ENCODE measurements around the gene ATP6V0A4. TPM values are rescaled to one million over a fixed set of nuclear protein-coding genes. Genes with fewer than 3 reads are reported as not detected.
A peak's percentile ranks its signal among the peaks of the same experiment; 100 is the strongest.

ATP6V0A4 gene
- total RNA-seq, 1 donor from 2014 or later, result not detected

DNA sequence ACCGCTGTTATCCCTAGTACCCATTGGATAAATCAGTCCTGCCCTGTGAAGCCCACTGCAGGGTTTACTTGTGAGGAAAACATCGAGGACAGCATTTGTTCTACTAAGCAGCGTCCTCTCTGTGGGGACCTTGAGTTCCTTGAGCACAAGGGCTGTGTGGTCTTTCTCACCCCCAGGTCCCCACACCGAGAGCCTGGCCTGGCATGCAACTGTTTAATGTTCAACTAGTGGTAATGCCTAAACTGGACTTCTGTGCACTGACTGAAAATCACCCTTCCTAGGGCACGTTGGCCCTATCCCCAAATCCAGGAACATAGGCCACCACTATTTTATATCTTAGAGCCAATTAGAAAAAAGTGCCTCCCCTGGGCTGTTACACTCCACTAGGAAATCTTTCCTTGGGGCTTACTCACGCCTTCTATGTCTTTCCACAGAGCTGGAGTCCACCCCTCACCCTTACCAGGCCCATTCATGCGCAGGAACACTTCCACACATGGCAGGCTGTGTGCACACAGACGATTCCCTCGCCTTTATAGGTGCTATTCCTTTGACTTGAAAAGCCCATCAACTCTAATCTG lies 1.9 kb downstream of the ATP6V0A4 start:
- Mint-ChIP-seq H3K4me1 (no peaks in the 10 kb centered on the region), H3K27me3 (peaks cover 2% of the 10 kb centered on the region), H3K36me3 (ENCODE audit: low read depth) (no peaks in the 10 kb centered on the region), H3K9me3 (no peaks in the 10 kb centered on the region), H3K4me3 (no peak overlapping the region), H3K27ac (no peak overlapping the region)
- intact Hi-C loops (cut with micrococcal nuclease), result no loop called here
- ChIA-PET POLR2A (no interaction called here), CTCF (no interaction called here)
- TF ChIP-seq, protein P1, sequence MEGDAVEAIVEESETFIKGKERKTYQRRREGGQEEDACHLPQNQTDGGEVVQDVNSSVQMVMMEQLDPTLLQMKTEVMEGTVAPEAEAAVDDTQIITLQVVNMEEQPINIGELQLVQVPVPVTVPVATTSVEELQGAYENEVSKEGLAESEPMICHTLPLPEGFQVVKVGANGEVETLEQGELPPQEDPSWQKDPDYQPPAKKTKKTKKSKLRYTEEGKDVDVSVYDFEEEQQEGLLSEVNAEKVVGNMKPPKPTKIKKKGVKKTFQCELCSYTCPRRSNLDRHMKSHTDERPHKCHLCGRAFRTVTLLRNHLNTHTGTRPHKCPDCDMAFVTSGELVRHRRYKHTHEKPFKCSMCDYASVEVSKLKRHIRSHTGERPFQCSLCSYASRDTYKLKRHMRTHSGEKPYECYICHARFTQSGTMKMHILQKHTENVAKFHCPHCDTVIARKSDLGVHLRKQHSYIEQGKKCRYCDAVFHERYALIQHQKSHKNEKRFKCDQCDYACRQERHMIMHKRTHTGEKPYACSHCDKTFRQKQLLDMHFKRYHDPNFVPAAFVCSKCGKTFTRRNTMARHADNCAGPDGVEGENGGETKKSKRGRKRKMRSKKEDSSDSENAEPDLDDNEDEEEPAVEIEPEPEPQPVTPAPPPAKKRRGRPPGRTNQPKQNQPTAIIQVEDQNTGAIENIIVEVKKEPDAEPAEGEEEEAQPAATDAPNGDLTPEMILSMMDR (IDR thresholded peaks at IDR 0.05), result no peak
- ATAC-seq (ENCODE audit: low read depth) (no peak), DNase-seq (no peak)

DNA sequence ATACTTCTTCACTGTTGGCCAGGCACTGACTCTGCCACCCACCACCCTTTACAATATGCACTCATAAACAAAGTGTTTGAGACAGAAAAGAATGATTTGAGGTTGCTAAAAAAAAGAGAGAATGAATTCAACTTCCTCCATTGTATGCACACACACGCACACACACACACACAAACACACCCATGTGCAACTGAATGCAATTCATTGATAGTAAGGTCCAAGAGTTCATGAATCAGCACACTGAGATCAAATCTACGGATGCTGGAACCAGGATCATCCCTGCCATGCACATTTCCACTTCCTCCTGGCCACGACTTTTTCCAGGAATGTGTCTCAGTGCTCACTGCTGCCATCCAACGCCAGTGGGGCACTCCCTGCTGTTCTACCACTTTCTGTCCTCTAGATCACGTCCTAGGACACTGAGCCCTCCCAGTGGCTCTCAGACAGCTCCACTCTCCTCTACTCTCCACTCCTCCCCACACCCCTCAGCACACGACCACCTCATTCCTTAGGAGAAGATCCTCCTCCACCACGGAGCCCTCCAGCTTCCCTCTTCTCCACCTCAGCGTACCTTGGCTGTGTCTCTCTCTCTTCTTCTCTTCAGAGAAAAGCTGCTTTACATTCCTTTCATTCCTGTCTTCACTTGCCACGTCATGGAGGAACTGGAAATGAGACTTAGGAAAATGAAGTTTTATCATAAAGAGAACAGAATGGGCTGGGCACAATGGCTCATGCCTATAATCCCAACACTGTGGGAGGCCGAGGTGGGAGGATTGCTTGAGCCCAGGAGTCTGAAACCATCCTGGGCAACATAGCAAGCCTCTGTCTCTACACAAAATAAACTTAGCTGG lies 12.2 kb downstream of the ATP6V0A4 start:
- CTCF ChIA-PET, result no interaction called here
- Mint-ChIP-seq H3K36me3 (ENCODE audit: low read depth) (no peaks in the 10 kb centered on the region), H3K9me3 (peaks cover 11% of the 10 kb centered on the region), H3K4me3 (no peak overlapping the region), H3K4me1 (no peaks in the 10 kb centered on the region), H3K27ac (no peak overlapping the region), H3K27me3 (peaks cover 3% of the 10 kb centered on the region)
- POLR2A ChIA-PET, result no interaction called here
- no peak for DNase-seq
- ATAC-seq (ENCODE audit: low read depth), result no peak
- TF ChIP-seq, protein P1 (IDR thresholded peaks at IDR 0.05), result no peak
- intact Hi-C loops (cut with micrococcal nuclease), result no loop called here

DNA sequence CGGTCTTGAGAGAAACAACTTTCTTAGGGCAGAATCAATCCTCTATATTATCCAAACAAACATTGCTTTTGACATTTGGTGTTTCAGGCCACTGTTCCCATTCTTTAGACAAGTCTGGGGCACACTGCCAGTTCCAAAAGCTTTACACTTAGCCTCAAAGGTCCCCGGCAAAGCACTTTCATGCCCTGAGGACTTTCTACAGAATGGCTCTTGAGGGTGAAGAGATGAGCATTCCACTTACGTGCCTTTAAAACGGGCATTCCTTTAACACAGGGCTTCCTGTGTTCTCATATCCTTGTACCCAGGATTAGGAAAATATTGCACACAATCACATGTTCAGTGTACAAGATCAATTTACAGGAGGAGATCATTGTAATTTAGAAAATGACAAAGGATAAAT lies 13.3 kb downstream of the ATP6V0A4 start:
- no peak overlapping the region for H3K27ac Mint-ChIP-seq
- no peaks in the 10 kb centered on the region for H3K36me3 Mint-ChIP-seq (ENCODE audit: low read depth)
- H3K4me3 Mint-ChIP-seq, result no peak overlapping the region
- no peaks in the 10 kb centered on the region for H3K4me1 Mint-ChIP-seq
- ATAC-seq (ENCODE audit: low read depth) (no peak), DNase-seq (no peak)
- ChIA-PET POLR2A (no interaction called here), CTCF (no interaction called here)
- intact Hi-C loops (cut with micrococcal nuclease), result no loop called here
- TF ChIP-seq, protein P1 (IDR thresholded peaks at IDR 0.05), result no peak
- peaks cover 3% of the 10 kb centered on the region for H3K27me3 Mint-ChIP-seq
- H3K9me3 Mint-ChIP-seq, result peaks cover 11% of the 10 kb centered on the region

DNA sequence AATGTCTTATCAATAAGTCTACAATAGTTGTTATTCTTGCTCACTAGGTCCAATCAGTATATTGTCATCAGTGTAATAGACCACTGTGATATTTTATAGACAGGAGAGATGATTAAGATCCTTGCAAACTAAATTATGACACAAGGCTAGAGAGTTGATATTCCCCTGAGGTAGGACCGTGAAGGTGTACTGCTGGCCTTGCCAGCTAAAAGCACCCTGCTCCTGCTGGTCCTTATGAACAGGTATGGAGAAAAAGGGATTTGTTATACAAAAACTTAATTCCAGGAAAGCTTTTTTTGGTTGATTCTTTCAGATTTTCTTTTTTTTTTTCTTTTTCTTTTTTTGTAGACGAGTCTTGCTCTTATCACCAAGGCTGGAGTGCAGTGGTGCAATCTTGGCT lies 17.0 kb downstream of the ATP6V0A4 start:
- intact Hi-C loops (cut with micrococcal nuclease), result no loop called here
- no peak overlapping the region for H3K4me3 Mint-ChIP-seq
- H3K27me3 Mint-ChIP-seq, result peaks cover 2% of the 10 kb centered on the region
- peaks cover 7% of the 10 kb centered on the region for H3K9me3 Mint-ChIP-seq
- ATAC-seq (ENCODE audit: low read depth), result no peak
- no peak overlapping the region for H3K27ac Mint-ChIP-seq
- CTCF ChIA-PET, result no interaction called here
- TF ChIP-seq, protein P1 (IDR thresholded peaks at IDR 0.05), result no peak
- no peak for DNase-seq
- POLR2A ChIA-PET, result no interaction called here
- H3K4me1 Mint-ChIP-seq, result no peaks in the 10 kb centered on the region
- no peaks in the 10 kb centered on the region for H3K36me3 Mint-ChIP-seq (ENCODE audit: low read depth)

DNA sequence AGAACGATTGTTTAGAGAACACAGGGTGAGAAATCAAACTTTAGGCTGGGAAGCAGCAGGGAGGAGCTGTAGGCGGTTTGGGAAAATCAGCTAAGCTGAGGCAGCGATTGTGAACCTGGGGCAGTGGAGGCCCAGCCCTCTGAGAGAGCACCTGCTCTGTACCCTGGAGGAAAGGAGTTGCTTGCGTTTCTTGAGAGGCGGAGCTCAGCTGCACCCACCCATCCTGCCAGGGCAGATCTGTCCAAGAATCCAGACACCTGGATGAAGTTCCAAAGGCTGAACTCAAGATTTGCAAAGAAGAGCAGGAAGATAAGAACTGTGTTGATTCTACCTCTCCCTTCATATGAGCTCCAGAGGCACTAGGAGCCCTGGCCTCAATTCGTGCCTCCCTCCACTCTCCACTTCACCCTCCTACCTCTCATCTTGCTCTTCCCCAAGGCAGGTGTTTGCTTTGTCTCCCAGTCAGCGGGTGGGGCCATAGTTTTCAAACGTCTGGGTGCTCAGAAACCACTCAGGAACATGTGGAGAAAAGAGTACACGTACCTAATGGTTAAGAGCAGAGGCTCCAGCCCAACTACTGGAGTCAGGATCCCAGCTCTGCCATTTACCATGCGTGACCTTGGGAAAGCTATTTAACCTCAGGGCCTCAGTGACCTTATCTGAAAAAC lies 21.7 kb downstream of the ATP6V0A4 start:
- Mint-ChIP-seq H3K27ac (peak overlapping the region; percentile 7), H3K4me1 (no peaks in the 10 kb centered on the region), H3K4me3 (no peak overlapping the region), H3K36me3 (ENCODE audit: low read depth) (no peaks in the 10 kb centered on the region), H3K27me3 (no peaks in the 10 kb centered on the region), H3K9me3 (peaks cover 2% of the 10 kb centered on the region)
- intact Hi-C loops (cut with micrococcal nuclease), result no loop called here
- ATAC-seq (ENCODE audit: low read depth) (no peak), DNase-seq (no peak)
- ChIA-PET POLR2A (no interaction called here), CTCF (no interaction called here)
- TF ChIP-seq, protein P1 (IDR thresholded peaks at IDR 0.05), result no peak
